GM12875 (cell line): Measurements from ENCODE around the gene KCTD12.

Experiments
- H3K4me3 ChIP-seq: one replicate; pipeline ENCODE4 v1.5.1; 2011; ENCODE audit warnings: low read depth, low read length, control low read depth
- CTCF ChIP-seq: IDR thresholded peaks from 2 replicates; pipeline ENCODE4 v1.5.1; 2011; ENCODE audit warnings: low read depth, mild to moderate bottlenecking, control low read depth, inconsistent platforms, low read length, moderate library complexity, borderline replicate concordance; ENCODE audit not compliant: insufficient read depth

Gene KCTD12

GRCh38 chr13:76830805-76831204 is 55.4 kb downstream of the KCTD12 start:
- no peak overlapping the region for H3K4me3 ChIP-seq
- TF ChIP-seq CTCF = no peak
